Measurements from ENCODE around the gene CXCL16. TPM values are rescaled to one million over a fixed set of nuclear protein-coding genes. Genes with fewer than 3 reads are reported as not detected.
A peak's percentile ranks its signal among the peaks of the same experiment; 100 is the strongest.

CXCL16 gene
- polyA plus RNA-seq, 1 experiment = 2.4 TPM

DNA sequence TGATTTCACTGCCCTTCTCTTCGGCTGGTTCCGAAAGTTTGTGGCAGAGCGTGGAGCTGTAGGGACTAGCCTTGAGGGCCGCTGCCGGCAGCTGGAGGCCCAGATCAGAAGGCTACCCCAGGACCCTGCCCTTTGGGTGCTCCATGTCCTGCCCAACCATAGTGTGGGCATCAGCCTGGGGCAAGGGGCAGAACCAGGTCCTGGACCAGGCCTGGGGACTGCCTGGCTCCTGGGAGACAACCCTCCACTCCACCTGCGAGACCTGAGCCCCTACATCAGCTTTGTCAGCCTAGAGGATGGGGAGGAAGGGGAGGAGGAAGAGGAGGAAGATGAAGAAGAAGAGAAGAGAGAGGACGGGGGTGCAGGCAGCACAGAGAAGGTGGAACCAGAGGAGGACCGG, 856 bp upstream of the CXCL16 start:
- ChIA-PET POLR2A (no interaction called here), CTCF (no interaction called here)
- Histone ChIP-seq H3K27me3 (ENCODE audit: control insufficient read depth, insufficient read depth, low read length) (peaks cover 63% of the 10 kb centered on the region), H3K4me3 (ENCODE audit: low read depth, low read length) (no peak overlapping the region), H3K27ac (ENCODE audit: low read depth, low read length) (no peak overlapping the region), H3K9me3 (ENCODE audit: control insufficient read depth, insufficient read depth, low read length) (peaks cover 5% of the 10 kb centered on the region; the same call in 1 of the 2 replicates)
- no peak for TF ChIP-seq CTCF (IDR thresholded peaks at IDR 0.05; ENCODE audit: low read depth, low read length)
- DNase-seq (ENCODE audit: low read depth, low spot score) = no peak

- ChIA-PET CTCF (no interaction called here), POLR2A (no interaction called here)
- Histone ChIP-seq H3K27me3 (ENCODE audit: control insufficient read depth, insufficient read depth, low read length) (peaks cover 57% of the 10 kb centered on the region), H3K4me3 (ENCODE audit: low read depth, low read length) (peak overlapping the region; percentile 70), H3K27ac (ENCODE audit: low read depth, low read length) (no peak overlapping the region), H3K9me3 (ENCODE audit: control insufficient read depth, insufficient read depth, low read length) (peaks cover 5% of the 10 kb centered on the region; the same call in 1 of the 2 replicates)
- DNase-seq (ENCODE audit: low read depth, low spot score) = no peak
- TF ChIP-seq CTCF (IDR thresholded peaks at IDR 0.05; ENCODE audit: low read depth, low read length) = no peak
Measured at GRCh38 chr17:4740025-4740351, 260 bp upstream of the CXCL16 start.

DNA sequence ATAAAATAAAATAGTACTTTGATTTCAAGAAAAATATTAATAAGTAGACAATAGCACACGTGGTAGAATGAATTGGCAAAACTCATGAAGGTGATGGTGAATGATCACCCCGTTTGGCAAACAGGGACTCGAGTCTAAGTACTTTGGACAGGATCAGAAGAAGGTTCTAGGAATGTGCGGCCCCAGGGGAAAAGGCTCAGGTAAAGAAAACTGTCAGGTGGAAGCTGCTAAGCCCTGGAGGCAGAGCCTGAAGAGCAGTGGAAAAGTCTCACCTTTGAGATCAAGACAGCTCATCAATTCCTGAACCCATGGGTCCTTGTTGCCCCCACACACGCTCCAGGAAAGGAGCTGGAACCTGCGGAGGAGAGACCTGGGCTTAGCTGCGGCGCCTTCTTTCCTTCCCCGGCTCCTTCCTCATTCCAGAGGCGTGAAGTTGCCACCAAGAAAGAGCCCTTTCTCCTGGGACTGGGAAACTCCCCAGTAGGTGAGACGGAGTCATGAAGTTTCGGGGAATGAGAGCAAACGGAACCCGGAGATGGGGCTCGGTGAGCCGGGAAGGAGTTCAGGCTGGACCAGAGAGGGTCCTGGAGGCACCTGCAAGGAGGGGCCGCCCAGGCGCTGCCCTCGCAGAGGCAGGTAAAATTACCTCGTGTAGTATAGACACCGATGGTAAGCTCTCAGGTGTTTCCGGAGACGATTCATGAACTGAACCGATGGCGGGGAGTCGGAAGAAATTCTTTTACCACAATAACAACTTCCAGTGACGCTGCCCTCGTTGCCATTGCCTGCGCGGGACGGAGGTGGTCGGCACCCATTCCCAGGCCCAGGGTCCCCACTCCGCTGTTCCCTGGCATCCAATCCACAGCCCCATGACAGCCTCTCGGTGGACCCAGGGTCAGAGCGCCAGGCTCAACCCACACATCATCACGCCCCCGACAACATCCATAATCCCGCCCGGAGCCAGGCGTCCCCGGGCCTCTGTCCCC, 1.3 kb downstream of the CXCL16 start:
- H3K27me3 ChIP-seq (ENCODE audit: control insufficient read depth, insufficient read depth, low read length) = peaks cover 44% of the 10 kb centered on the region
- CTCF ChIA-PET = no interaction called here
- H3K27ac ChIP-seq (ENCODE audit: low read depth, low read length) = no peak overlapping the region

GRCh38 chr17:4735876-4736651, 3.7 kb downstream of the CXCL16 start:
- Histone ChIP-seq H3K9me3 (ENCODE audit: control insufficient read depth, insufficient read depth, low read length) (peaks cover 5% of the 10 kb centered on the region; the same call in 1 of the 2 replicates), H3K27ac (ENCODE audit: low read depth, low read length) (no peak overlapping the region), H3K4me3 (ENCODE audit: low read depth, low read length) (no peak overlapping the region), H3K27me3 (ENCODE audit: control insufficient read depth, insufficient read depth, low read length) (peaks cover 27% of the 10 kb centered on the region)
- ChIA-PET CTCF (interaction anchor here (0.5 to 0.6 kb wide), 2 partner anchors 35 to 53 kb away, joined by 3 read pairs; no protein-coding TSS in a partner anchor), POLR2A (interaction anchor here (0.6 to 0.8 kb wide), 2 partner anchors 59 to 186 kb away, joined by 5 to 8 read pairs; no protein-coding TSS in a partner anchor)
- no peak for DNase-seq (ENCODE audit: low read depth, low spot score)
- TF ChIP-seq CTCF (IDR thresholded peaks at IDR 0.05; ENCODE audit: low read depth, low read length) = no peak

More for the DNA sequence above, 1.3 kb downstream of the CXCL16 start:
- TF ChIP-seq CTCF (IDR thresholded peaks at IDR 0.05; ENCODE audit: low read depth, low read length) = no peak
- POLR2A ChIA-PET = interaction anchor here (0.6 kb wide), 1 partner anchor 19 kb away, joined by 3 read pairs; no protein-coding TSS in a partner anchor
- DNase-seq (ENCODE audit: low read depth, low spot score) = no peak
- H3K4me3 ChIP-seq (ENCODE audit: low read depth, low read length) = peak overlapping the region; percentile 70
- H3K9me3 ChIP-seq (ENCODE audit: control insufficient read depth, insufficient read depth, low read length) = peaks cover 5% of the 10 kb centered on the region; the same call in 1 of the 2 replicates

Data from AG04450 (cell line).